Activated CD4-positive, CD25-positive, alpha-beta regulatory T cell treated with anti-CD3 and anti-CD28 coated beads, Interleukin-2, amount 50 U/mL, for 16 hours (primary cell): Measurements from ENCODE around the gene ERN1.

Experiments used
- DNase-seq: peaks from one replicate; pipeline ENCODE4 v3.0.0-alpha.2; 2020; ENCODE audit warnings: low read depth, low spot score

ERN1 gene

DNA sequence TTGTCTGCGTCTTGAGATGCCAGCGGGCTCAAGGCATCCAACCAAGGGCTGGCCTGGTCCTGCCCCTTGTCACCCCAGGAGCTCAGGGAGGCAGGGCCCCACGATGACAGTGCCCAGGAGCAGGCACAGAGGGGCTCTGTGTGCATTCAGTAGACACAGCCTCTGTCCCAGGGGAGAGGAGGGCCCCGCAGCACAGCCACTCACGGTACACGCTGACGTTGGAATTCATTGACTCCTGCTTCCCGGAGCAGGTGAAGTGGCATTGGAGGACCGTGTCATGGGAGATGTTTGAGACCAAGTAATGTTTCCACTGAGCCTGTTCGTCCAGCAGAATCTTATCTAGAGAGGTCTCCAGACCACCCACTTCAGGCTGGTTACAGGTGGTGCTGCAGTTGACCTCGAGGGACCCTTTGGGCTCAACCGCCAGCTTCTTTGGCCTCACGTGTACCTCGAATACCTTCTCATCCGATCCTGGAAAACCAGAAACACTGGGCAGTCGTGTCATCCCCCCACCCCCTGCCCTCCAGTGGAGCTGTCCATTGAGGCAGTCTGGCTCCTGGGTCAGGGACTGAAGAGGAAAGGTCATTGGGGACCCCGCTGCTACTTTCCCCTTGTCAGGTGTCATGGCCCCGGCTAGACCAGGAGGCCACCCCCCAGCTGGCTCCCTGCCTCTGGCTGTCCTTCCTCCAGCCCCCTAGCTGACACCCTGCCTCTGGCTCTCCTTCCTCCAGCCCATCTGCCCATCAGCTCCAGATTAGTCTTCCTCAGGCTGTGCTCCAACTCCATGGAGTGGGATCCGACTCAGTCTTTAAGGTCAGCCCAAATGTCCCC, 124.8 kb downstream of the ERN1 start:
- DNase-seq = no peak

DNA sequence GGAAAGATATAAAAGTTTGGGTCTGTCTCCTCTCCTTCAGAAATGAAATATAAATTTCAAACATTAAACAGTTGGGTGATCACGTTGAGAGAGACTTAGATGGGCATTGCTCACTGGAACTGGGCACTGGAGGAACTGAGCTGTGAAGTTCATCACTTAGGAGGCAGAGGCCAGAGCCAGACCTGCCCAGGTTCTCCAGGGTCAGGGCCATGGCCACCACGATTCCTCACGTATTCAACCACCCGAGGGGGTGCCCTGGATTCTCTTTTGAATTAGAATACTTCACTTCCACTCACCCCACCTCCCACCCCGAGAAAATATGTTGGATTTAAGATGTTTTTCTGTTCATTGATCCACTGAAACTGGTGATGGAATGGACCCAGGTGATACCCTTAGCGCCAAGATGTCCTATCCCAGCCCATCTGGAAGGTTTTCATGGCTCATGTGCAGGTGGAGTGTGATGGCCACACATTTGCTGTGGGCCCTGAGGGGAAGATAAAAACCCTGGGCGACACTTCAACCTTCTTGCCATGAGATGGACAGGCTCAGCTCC, 125.7 kb downstream of the ERN1 start:
- no peak for DNase-seq

DNA sequence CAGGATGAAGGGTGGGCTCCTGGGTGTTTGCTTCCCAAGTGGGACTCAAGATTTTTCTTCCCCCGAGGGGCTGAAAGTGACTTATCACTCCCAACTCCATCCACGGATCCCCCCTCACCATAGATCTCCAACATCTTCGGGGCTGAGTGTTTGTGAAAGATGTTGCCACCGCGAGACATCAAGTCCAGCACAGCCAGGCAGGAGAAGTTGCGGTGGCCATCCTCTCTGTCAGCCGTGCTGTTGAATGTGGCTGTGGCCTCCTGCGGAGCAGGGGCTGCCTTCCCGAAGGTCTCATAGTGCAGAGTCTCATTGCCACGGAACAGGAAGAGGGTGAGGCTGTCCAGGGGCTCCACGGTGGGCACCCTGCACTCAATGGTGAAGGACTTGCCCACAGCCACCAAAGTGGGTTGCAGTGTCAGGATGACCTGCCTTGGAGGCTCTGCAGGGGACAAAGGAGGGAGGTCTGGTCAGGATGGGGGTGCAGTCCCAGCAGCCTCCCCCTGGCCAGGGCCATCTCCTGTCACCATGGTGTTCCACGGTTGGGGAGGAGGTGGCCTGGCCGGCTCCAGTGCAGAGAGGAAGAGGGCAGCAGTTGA, 126.3 kb downstream of the ERN1 start:
- no peak for DNase-seq

DNA sequence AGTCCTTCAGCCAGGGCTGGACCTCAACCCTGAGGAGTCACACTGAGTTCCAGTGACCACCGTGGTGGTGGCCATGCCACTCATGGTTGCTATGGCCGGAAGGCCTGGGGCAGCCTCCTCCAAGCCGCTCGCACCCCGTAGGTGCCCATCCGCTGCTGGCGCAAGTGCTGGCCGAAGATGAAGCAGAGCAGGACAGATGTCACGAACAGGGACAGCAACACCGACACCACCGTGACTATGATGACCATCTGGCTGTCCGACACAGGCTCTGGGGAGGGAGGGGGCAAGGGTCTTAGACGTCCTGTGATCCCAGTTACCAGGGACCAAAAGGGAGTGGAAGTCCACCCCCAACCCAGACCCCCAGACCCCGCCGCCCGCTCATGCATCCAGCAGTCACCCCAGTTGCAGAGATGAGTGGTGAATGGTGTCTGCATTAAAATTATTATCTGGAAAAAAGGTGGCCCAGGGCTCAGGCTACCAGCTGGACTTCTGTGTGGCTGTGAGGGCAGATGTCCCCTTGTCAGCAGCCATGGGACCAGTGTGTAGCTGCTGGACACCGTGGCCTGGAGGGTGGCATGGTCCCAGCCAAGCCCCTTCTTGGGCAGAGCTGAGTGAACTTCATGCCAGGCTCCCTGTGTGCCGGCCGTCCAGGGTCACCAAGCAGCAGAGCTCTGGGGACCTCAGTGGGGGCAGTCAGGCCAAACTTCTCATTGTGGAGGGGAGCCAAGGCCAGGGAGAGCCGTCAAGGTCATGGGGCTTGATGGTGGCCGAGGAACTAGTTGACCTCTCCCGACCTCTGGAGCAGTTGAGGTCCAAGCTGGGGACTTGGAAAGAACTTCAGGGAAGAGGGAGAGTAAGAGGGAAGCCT, 127.1 kb downstream of the ERN1 start:
- DNase-seq = no peak

DNA sequence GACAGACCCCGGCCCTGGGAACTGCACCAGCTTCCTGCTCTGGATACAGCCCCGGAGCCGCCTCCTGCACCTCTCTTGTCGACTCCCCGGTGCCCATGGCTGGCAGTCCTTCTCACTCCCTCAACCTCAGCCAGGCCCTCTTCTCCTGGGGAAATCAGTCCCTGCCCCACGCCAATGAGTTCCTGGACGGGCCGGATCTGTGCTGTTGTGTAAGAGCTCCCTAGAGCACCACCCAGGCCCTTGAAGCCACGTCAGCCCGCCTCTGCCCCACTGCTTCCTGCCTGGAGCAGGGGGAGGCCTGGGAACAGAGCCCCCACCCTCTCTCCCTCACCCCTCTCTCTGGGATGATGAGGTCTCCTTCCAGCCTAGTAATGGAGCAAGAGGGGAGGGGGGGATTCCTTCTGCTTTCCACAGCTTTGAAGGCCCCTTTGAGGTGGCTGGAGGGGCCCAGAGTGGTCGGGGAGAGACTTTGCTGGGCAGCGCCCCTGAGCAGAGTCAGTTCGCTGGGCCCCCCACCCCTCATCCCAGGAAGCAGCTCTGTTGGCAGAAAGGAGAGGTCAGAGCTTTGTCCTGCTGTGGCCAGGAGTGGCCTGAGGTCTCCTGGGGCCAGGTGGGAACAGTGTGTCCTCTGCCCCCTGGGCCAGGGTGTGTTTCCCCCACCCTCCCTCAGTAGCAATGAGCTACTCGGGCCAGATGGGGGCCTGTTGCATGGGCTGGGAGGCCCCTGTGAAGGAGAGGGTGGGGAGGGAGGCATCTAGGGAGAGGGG, 128.0 kb downstream of the ERN1 start:
- no peak for DNase-seq

DNA sequence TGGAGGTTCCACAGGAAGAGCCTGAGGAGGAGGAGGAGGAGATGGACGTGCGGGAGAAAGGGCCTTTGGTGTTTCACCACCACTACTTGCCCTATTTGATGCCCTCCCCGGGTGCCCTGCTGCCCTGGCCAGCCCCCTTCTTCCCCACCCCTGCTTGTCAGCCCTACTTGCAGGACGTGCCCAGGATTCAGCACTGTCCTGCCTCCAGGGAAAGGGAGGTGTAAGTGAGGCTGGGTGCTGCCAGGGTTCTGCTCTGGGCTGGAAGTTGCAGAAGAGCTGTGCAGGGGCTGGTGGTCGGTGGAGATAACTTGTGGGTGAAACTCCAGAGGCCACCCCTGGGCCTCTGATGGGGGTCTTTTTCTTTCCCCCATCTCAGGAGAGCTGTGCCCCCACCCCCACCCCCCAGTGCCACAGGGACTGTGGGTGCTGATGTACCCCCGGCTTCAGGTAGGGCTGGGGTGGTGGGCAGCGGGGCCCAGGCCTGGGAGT, 128.8 kb downstream of the ERN1 start:
- no peak for DNase-seq

DNA sequence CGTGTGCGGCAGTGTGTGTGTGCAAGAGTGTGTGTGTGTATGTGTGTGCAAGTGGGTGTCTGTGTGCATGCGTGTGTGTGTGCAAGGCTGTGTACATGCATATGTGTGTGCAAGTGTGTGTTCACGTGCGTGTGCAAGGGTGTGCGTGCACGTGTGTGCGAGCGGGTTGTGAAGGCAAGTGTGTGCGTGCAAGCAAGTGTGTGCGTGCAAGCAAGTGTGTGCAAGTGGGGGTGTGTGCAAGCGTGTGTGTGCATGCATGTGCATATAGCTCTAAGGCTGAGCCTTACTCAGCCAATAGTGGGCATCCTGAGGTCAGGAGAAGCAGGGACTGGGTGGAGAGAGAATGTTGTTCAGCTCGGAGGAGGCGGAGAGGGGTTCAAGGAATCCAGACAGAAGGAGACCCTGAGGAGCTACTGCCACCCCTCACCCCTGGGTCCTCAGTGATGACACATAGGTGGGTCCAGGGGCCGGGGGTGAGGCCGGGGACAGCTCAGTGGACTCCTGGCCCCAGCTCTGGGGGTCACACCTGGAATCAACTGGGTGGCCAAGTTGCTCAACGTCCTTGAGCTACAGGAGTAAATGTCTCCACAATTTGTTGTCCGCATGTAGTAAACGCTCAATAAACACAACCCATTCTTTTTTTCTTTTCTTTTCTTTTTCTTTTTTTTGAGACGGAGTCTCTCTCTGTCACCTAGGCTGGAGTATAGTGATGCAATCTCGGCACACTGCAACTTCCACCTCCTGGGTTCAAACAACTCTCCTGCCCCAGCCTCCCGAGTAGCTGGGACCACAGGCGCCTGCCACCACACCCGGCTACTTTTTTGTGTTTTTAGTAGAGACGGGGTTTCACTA, 130.0 kb downstream of the ERN1 start:
- DNase-seq = no peak

DNA sequence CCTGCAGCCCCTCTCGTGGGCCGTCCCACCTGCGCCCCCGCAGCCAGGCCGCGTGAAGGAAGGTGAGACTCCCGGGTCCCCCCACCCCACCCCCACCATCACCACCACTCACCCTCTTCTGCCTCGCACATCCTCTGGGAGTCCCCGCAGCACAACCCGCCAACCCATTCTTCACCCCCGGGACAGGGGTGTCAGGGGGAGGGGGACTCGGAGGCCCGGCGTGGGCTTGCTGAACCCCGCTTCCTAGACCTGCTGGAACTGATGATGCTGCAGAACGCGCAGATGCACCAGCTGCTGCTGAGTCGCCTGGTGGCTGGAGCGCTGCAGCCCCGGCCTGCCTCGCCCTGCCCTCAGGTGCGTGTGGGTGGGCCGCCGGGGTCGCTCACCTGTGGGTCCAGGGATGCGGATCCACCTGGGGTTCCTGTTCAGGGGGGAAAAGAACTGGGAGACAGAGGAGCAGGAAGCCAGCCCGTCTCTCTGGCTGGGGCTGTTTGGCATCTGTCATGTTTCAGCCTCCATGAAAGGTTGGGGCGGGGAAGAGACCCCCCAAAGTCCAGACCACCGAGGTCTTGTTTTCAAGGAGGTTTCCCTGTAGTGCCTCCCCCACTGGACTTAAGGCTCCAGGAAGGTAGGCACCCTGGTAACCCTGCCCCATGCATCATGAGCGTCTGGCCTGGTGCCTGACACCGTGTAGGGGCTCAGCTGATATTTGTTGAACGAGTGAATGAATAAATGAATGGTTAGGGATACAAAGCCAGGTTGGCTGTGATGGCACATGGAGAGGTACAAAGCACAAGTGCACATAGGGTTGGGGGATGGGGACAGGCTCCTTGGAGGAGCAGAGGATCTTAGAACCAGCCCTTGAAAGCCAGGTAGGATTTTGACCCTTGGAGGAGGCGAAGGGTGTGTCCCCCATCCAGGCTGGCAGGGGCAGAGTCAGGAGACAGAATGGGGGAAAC, 130.9 kb downstream of the ERN1 start:
- no peak for DNase-seq

DNA sequence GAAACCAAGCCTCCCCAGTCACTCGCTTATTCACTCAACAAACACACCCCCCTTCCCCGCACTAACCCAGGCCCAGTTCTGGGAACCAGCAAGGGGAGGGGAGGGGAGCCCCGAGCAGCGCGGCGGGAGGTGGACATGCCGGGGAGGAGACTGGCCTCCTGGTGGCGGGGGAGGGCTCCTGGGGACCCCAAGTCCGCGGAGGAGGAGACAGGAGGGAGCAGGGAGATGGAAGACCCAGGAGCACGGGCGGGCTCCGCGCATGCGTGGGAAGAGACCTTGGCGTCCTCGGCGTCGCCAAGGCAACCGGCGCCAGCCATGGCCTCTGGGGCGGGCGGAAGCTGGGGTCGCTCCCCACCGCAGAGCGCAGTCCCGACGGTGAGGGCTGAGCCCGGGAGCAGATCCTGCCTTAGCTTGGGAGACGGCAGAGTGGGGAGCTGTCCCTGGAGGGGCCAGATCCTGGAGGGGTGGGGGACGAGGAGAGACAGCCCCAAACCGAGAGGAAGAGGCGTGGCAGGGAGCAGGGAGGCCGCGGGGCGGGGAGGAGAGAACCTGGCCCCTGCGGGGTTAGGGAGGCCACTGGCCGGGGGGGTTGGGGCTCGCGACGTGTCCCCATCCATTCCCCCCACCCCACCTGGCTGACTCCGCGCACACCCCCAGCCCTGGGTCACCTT, 131.8 kb downstream of the ERN1 start, which contains the start of gene PRR29:
TSS of gene PRR29 (plus strand) at position 302 of the 671 bp plus-strand sequence. CDS start at position 316, 14 bp downstream.
- peak; percentile 41 for DNase-seq

DNA sequence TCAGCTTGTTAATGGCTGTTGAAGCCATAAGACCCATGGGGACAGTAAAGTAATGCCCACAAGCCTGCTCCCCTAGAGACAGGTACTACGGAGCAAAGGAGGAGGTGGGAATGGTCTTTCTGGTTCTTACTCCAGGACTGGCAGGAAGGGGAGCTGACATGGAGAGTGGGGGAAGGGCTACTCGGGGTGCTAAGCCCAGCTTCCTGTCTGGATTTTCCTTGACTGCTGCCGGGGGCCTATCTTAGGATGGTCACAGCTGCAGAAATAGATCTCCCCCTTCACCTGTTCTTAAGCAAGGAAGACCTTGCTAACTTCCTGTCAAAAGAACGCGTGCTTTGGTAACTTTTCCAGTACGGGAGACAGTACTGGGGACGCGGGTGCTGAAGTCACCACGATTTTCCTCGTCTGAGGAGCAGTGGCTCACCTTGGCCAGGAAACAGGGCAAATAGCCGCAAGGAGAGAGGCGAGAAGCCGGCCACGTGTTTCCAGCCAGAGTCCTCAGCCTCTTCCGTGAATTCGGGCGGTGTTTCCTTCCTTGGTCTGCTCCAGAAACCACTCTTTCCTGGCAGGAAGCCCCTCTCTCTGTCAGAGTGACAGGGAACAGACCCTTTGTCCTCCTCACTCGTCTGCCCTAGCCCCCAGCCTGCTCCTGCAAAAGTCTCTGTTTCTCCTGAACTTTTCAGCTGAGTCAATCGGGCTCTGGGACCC, 132.4 kb downstream of the ERN1 start:
- DNase-seq = no peak

DNA sequence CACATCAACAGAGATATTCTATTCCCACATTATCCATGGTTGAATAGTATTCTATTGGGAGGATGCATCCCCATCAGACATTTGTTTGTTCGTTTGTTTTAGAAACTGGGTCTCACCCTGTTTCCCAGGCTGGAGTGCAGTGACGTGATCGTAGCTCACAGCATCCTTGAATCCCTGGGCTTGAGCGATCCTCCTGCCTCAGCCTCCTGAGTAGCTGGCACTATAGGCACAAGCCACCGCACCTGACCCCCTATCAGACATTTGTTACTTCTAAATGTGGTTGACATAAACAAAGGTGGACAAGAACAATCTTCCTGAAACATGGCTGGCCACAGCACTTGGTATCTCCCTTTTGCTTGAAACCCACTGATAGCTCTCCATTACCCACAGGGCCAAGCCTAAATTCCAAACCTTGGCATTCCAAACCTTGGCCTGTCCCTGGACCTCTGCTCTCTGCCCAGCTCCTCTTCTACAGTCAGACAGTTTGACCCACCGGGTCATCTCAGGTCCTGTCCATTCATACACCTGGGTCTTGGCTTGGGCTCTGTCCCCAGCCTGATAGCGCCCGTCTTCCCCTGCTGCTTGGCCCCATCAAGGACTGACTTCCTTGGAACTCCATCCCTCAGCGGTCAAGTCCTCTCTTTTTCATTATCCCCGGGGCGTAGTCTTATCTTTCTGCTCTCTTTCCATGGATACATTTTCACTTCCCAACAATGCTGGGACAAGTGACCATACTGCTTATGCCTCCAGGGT, 133.3 kb downstream of the ERN1 start:
- no peak for DNase-seq

DNA sequence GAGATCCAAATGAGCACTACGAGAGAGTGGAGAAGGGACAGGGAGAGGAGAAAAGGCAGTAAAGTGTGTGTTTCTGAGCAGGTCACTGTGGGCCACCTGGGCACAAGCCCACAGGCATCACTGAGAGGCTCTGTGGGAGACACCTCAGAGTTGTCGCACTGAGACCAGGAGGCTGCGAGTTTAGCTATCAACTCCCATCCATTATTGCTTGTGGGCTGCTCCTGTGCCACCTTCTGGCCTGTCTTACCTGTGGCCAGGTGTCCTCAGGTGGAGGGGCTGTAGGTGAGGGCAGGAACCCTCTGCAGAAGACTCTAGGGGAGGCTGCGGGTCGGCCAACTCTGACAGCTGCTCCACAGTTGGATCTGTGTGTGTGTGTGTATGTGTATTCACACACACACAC, 134.3 kb downstream of the ERN1 start:
- DNase-seq = no peak

DNA sequence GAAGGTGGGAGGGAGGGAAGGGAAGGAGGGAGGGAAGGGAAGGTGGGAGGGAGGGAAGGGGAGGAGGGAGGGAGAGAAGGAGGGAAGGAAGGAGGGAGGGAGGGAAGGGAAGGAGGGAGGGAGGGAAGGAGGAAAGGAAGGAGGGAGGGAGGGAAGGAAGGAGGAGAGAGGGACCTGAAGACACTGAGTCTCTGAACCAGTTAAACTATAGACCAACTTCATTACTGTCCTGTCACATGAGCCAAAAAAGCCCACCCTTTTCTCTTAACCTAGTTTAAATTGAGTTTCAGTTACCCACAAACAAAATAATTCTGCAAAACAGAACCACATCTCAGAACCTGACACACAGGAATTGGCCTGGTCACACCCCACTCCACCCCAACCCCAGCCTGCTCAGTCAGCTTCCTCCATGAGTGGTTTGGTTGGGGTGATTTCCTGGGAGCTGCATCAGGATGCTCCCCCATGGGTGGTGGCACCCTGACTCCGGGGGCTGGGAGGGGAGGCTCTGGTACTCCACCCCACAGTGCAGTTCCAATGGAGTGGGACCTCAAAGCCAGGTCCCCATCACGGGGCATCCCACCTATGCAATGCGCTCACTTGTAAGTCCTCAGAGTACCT, 136.5 kb downstream of the ERN1 start:
- DNase-seq = no peak

DNA sequence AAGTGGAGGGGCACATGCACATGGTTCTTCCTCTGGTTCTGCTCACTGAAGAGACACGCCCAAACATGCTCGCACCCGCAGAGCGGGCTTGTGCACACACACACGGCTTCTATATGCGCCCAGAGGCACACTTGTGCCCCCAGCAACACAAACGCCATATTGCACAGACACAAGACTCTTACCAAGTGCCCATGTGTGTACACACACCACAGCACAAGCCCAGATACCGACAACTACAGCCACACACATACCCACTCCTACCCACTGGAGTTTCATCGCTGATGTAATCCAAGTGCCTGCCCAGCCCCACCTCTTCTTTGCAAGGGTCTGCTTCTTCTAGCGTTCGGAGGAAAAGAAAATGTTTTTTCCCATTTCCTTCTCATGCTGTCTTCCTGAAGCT, 138.3 kb downstream of the ERN1 start:
- DNase-seq = no peak

DNA sequence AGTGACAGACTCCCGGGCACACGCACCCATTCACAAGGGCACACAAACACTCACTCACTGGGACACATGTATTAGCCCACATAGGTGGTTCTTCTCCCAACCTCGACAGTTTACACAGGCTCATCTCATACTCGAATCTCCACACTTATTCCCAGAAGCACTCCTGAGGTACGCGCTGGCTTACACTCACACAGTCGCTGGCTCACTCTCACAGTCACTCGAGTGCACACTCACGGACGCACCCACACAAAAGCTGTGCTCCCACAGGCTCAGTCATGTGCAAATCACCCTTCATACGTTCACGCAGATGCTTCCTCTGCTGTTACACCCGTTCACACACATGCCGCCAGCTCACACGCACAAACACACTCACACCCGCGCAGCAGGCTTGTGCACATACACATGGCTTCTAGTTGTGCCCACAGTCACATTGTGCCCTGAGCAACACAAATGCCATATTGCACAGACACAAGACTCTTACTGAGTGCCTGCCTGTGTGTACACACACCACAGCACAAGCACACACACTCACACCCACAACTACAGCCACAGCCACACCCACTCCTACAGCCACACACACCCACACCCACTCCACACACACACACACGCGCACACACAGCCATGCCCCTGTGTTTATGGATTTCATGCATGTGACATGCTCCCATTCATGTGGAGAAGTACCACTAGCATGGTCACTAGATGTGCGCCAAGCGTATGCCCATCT, 140.2 kb downstream of the ERN1 start:
- no peak for DNase-seq
